K562 (cell line): Measurements from ENCODE around the gene ZNF354B. TPM values are rescaled to one million over a fixed set of nuclear protein-coding genes. Genes with fewer than 3 reads are reported as not detected.

Experiments used
- AFF1 ChIP-seq, 2 experiments: fragments of 450-650 bp; IDR thresholded peaks; 2 replicates each; pipeline ENCODE4 v1.6.1; 2018; ENCODE audit warnings: mild to moderate bottlenecking in 2 of 2, low read depth in 1 of 2; ENCODE audit not compliant: partially characterized antibody in 2 of 2
- ETS1 ChIP-seq: conservative IDR thresholded peaks from 2 replicates; pipeline ENCODE4 v1.6.1; 2011; ENCODE audit warnings: low read depth, mild to moderate bottlenecking, low read length; ENCODE audit not compliant: control insufficient read depth
- GMEB1 ChIP-seq: fragments of 250-450 bp; sonication (Bioruptor Pico); IDR thresholded peaks from 2 replicates; pipeline ENCODE4 v1.4.0; 2020; ENCODE audit warnings: mild to moderate bottlenecking
- HDAC6 ChIP-seq: IDR thresholded peaks from 2 replicates; pipeline ENCODE4 v1.6.1; 2012; ENCODE audit warnings: low read depth, mild to moderate bottlenecking, control low read depth, inconsistent platforms, low read length, moderate library complexity
- MTA3 ChIP-seq: fragments of 450-650 bp; formaldehyde crosslinking; IDR thresholded peaks from 2 replicates; pipeline ENCODE4 v1.6.1; 2017; ENCODE audit warnings: mild to moderate bottlenecking, borderline replicate concordance
- PHF20 ChIP-seq: fragments of 450-650 bp; IDR thresholded peaks from 2 replicates; pipeline ENCODE4 v1.6.1; 2018; ENCODE audit not compliant: partially characterized antibody
- SUPT5H ChIP-seq: fragments of 450-650 bp; IDR thresholded peaks from 2 replicates; pipeline ENCODE4 v1.6.1; 2016
- ZNF395 ChIP-seq: fragments of 200-800 bp; sonication (Bioruptor generic); IDR thresholded peaks from 2 replicates; pipeline ENCODE4 v1.6.1; 2017; ENCODE audit warnings: missing genetic modification characterization, missing compliant biosample characterization
- ZNF589 ChIP-seq: fragments of 200-800 bp; sonication (Bioruptor generic); IDR thresholded peaks from 2 replicates; pipeline ENCODE4 v1.6.1; 2016; ENCODE audit warnings: low read depth, missing genetic modification characterization, missing compliant biosample characterization
- polyA plus RNA-seq, 8 experiments: library from polyadenylated mRNA; depleted of rRNA in 4 of 8; stranded (reverse) in 5 of 8; unstranded in 3 of 8; fragments of >200 nt; fragmentation: Nextera tagmentation in 2 of 8; fragmentation: Illumina TruSeq in 1 of 8; extraction: Ambion mirVana in 2 of 8; extraction: Trizol in 1 of 8; gene quantifications; 2 replicates each; pipeline versions ENCODE4 v1.2.1 to v1.2.3, GENCODE V29; 2011 to 2014; ENCODE audit warnings: inconsistent platforms in 1 of 8, missing spikeins in 1 of 8
- total RNA-seq, 7 experiments: library from RNA; depleted of rRNA in 6 of 7; stranded (reverse); fragments of >200 nt in 6 of 7; fragmentation: Illumina TruSeq in 2 of 7; extraction: Trizol in 2 of 7; gene quantifications; 2 replicates each; pipeline versions ENCODE4 v1.2.1 to v1.2.3, GENCODE V29; 2011 to 2021; ENCODE audit warnings: low replicate concordance in 1 of 7
- TF ChIP-seq, protein P1 (sequence below): sonication (generic); formaldehyde crosslinking; IDR thresholded peaks from 2 replicates; pipeline ENCODE4 v1.8.0; 2022; ENCODE audit warnings: missing genetic modification reagents, mild to moderate bottlenecking, moderate library complexity, borderline replicate concordance

The ZNF354B gene
- total and polyA plus RNA-seq, 9 of the 15 experiments (the other 6 are each of a cell fraction or from before 2014, with no cell fraction given) = 1.8 to 18.3 (median 11.2) TPM

- peak; percentile 95 for TF ChIP-seq ETS1
- TF ChIP-seq ZNF395 (CRISPR knock-in tag) = peak; percentile 64; the same call in 1 of the 2 replicates
- peak; percentile 50 for TF ChIP-seq PHF20
- peak; percentile 70 for TF ChIP-seq SUPT5H
- TF ChIP-seq GMEB1 = peak; percentile 70
- TF ChIP-seq AFF1 (IDR thresholded peaks at IDR 0.05; ENCODE audit: low read depth in 1 of 2, partially characterized antibody in 2 of 2) = peak in 1 of 2 experiments; percentile 96
- TF ChIP-seq ZNF589 (CRISPR knock-in tag) = no peak
- TF ChIP-seq MTA3 = peak; percentile 66; the same call in 1 of the 2 replicates
- TF ChIP-seq, protein P1, sequence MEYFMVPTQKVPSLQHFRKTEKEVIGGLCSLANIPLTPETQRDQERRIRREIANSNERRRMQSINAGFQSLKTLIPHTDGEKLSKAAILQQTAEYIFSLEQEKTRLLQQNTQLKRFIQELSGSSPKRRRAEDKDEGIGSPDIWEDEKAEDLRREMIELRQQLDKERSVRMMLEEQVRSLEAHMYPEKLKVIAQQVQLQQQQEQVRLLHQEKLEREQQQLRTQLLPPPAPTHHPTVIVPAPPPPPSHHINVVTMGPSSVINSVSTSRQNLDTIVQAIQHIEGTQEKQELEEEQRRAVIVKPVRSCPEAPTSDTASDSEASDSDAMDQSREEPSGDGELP (CRISPR knock-in tag) = peak; percentile 95
- no peak for TF ChIP-seq HDAC6
- TF ChIP-seq, all 486 proteins: peak for 108
These were observed at the start of gene ZNF354B (continued) for GRCh38 chr5:178859625-178860521.
